ENCODE results near the gene TMC1.

- TF ChIP-seq GATA2 (IDR thresholded peaks at IDR 0.05; ENCODE audit: low read depth, low read length) = no peak
- no peak for TF ChIP-seq GATA3 (IDR thresholded peaks at IDR 0.05; ENCODE audit: low read depth, low read length)
Measured at GRCh38 chr9:72687331-72687730, 165.9 kb downstream of the TMC1 start.

All from SH-SY5Y (cell line).